Measurements from ENCODE around the gene LHX3. TPM values are rescaled to one million over a fixed set of nuclear protein-coding genes. Genes with fewer than 3 reads are reported as not detected.

The LHX3 gene
- total and polyA plus RNA-seq, 10 of the 15 experiments (the other 5 are each of a cell fraction or from before 2014, with no cell fraction given), result not detected

GRCh38 chr9:136210276-136210675 lies 5.3 kb upstream of the LHX3 start:
- RAD21 ChIA-PET (ENCODE audit: unreplicated experiment), result no interaction called here
- 97% methylated on average over 13 of the region's 16 CpGs for WGBS (ENCODE audit: insufficient coverage, insufficient replicate concordance, low lambda C conversion rate, missing lambda C conversion rate)
- no TSS peak for BruUV-seq (replicated peaks)
- no peak overlapping the region for H3K4me2 ChIP-seq (ENCODE audit: control insufficient read depth, insufficient read depth)
- in situ Hi-C loops (cut with MboI) (no loop called here), intact Hi-C loops (cut with micrococcal nuclease; ENCODE audit: unreplicated experiment) (no loop called here)
- no peak for TF ChIP-seq ZNF24 (IDR thresholded peaks at IDR 0.05)
- no peak for TF ChIP-seq ESRRA (IDR thresholded peaks at IDR 0.05; ENCODE audit: low read length)
- SMC1A ChIA-PET (ENCODE audit: uncharacterized antibody, unreplicated experiment), result no interaction called here
- H3K4me3 ChIP-seq, result no peak overlapping the region
- no peaks in the 10 kb centered on the region for H3K27me3 ChIP-seq (replicated peaks in 1 of 2; ENCODE audit: control insufficient read depth in 2 of 2, insufficient read depth in 2 of 2, low read length in 1 of 2)
- no peaks in the 10 kb centered on the region for H3K79me2 ChIP-seq (ENCODE audit: control insufficient read depth, insufficient read depth, low read length)
- ATAC-seq, result no peak
- H2AFZ ChIP-seq (ENCODE audit: control insufficient read depth, low read depth, low read length), result no peak overlapping the region
- H3K27ac ChIP-seq (ENCODE audit: control insufficient read depth, insufficient read depth), result no peak overlapping the region
- DNase-seq (ENCODE audit: low read depth, low spot score), result no peak
- no peaks in the 10 kb centered on the region; the same call in 1 of the 2 replicates for H4K20me1 ChIP-seq (ENCODE audit: control insufficient read depth, insufficient read depth)
- H3K9me3 ChIP-seq (replicated peaks; ENCODE audit: control insufficient read depth, insufficient read depth, low read length), result no peaks in the 10 kb centered on the region; the same call in 2 of the 3 replicates
- H3K9ac ChIP-seq (ENCODE audit: control insufficient read depth, insufficient read depth, low read length), result no peak overlapping the region
- H3K4me1 ChIP-seq (ENCODE audit: control insufficient read depth, insufficient read depth, low read length), result no peaks in the 10 kb centered on the region
- peaks cover 12 to 17% of the 10 kb centered on the region in 2 experiments for H3K36me3 ChIP-seq (ENCODE audit: control insufficient read depth in 2 of 2, insufficient read depth in 2 of 2, low read length in 1 of 2)
- FAIRE-seq, result no peak
- CTCF ChIA-PET, result no interaction called here
- POLR2A ChIA-PET, result no interaction called here

GRCh38 chr9:136209786-136210185 lies 4.9 kb upstream of the LHX3 start:
- ATAC-seq (no peak), FAIRE-seq (no peak), DNase-seq (ENCODE audit: low read depth, low spot score) (no peak)
- no peaks in the 10 kb centered on the region for H3K79me2 ChIP-seq (ENCODE audit: control insufficient read depth, insufficient read depth, low read length)
- H3K36me3 ChIP-seq (ENCODE audit: control insufficient read depth in 2 of 2, insufficient read depth in 2 of 2, low read length in 1 of 2), result peaks cover 8 to 15% of the 10 kb centered on the region in 2 experiments; a peak in 3 of 4 replicates
- CTCF ChIA-PET, result no interaction called here
- no peaks in the 10 kb centered on the region; the same call in 1 of the 2 replicates for H4K20me1 ChIP-seq (ENCODE audit: control insufficient read depth, insufficient read depth)
- intact Hi-C loops (cut with micrococcal nuclease; ENCODE audit: unreplicated experiment), result no loop called here
- no peak overlapping the region for H3K4me2 ChIP-seq (ENCODE audit: control insufficient read depth, insufficient read depth)
- in situ Hi-C loops (cut with MboI), result no loop called here
- no TSS peak for BruUV-seq (replicated peaks)
- POLR2A ChIA-PET, result no interaction called here
- H3K27ac ChIP-seq (ENCODE audit: control insufficient read depth, insufficient read depth), result no peak overlapping the region
- no peak overlapping the region for H3K4me3 ChIP-seq
- no peaks in the 10 kb centered on the region for H3K27me3 ChIP-seq (replicated peaks in 1 of 2; ENCODE audit: control insufficient read depth in 2 of 2, insufficient read depth in 2 of 2, low read length in 1 of 2)
- H2AFZ ChIP-seq (ENCODE audit: control insufficient read depth, low read depth, low read length), result no peak overlapping the region
- H3K9me3 ChIP-seq (replicated peaks; ENCODE audit: control insufficient read depth, insufficient read depth, low read length), result no peaks in the 10 kb centered on the region; the same call in 2 of the 3 replicates
- WGBS (ENCODE audit: insufficient coverage, insufficient replicate concordance, low lambda C conversion rate, missing lambda C conversion rate), result 95% methylated on average over 17 of the region's 17 CpGs
- no peaks in the 10 kb centered on the region for H3K4me1 ChIP-seq (ENCODE audit: control insufficient read depth, insufficient read depth, low read length)
- no peak overlapping the region for H3K9ac ChIP-seq (ENCODE audit: control insufficient read depth, insufficient read depth, low read length)
- SMC1A ChIA-PET (ENCODE audit: uncharacterized antibody, unreplicated experiment), result no interaction called here
- RAD21 ChIA-PET (ENCODE audit: unreplicated experiment), result no interaction called here
- TF ChIP-seq RAD51 (IDR thresholded peaks at IDR 0.05) (no peak), IKZF1 (conservative IDR thresholded peaks at IDR 0.05) (no peak), SUZ12 (IDR thresholded peaks at IDR 0.05; ENCODE audit: unreplicated experiment) (no peak), JUNB (IDR thresholded peaks at IDR 0.05) (no peak), RB1 (IDR thresholded peaks at IDR 0.05; ENCODE audit: borderline replicate concordance) (no peak), ASH2L (IDR thresholded peaks at IDR 0.05; ENCODE audit: borderline replicate concordance, low read depth) (no peak), CHD1 (IDR thresholded peaks at IDR 0.05; ENCODE audit: low read depth, low read length) (no peak), ZBED1 (IDR thresholded peaks at IDR 0.05; ENCODE audit: borderline replicate concordance) (no peak), JUND (IDR thresholded peaks at IDR 0.05; ENCODE audit: low read depth, low read length) (no peak), RELA (IDR thresholded peaks at IDR 0.05; ENCODE audit: borderline replicate concordance, partially characterized antibody) (no peak), MXI1 (IDR thresholded peaks at IDR 0.05; ENCODE audit: low read depth, low read length) (no peak), PRDM15 (CRISPR knock-in tag; IDR thresholded peaks at IDR 0.05) (no peak)

Data from GM12878 (cell line).